ENCODE results near the gene RC3H1. TPM values are rescaled to one million over a fixed set of nuclear protein-coding genes. Genes with fewer than 3 reads are reported as not detected.

Gene RC3H1
- total and polyA plus RNA-seq, 9 donors: 5.2 to 21.6 (median 9.7) TPM

DNA sequence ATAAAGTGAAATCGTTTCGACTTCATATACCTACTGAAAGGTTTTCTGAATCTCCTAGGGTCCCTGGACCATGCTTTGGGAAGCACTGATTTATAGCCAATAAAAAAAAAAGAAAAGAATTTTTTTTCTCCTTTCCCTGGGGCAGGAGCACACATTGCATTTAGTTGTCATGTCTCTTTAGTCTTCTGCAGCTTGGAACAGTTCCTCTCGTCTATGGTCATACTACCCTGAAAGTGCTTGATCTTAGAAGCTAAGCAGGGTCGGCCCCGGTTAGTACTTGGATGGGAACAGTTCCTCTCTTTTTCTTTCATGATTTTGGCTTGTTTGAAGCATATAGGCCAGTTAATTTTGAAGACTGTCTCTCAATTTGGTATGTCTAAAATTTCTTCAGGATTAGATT, 101.3 kb downstream of the RC3H1 start:
- DNase-seq: no peak
- H3K36me3 ChIP-seq (ENCODE audit: control insufficient read depth, insufficient read depth, low read length): no peaks in the 10 kb centered on the region
- 100% methylated on average over 1 of the region's 5 CpGs for WGBS (ENCODE audit: insufficient coverage)

GRCh38 chr1:173917635-173918493, 104.3 kb downstream of the RC3H1 start:
- no peaks in the 10 kb centered on the region for H3K27me3 ChIP-seq (ENCODE audit: control insufficient read depth, insufficient read depth, low read length)
- H3K27ac ChIP-seq (ENCODE audit: low read length): no peak overlapping the region
- H3K9me3 ChIP-seq (replicated peaks; ENCODE audit: control insufficient read depth, low read depth, low read length): no peaks in the 10 kb centered on the region
- no peak overlapping the region for H3K4me3 ChIP-seq (ENCODE audit: low read length)
- 81% methylated on average over 6 of the region's 12 CpGs for WGBS (ENCODE audit: insufficient coverage)
- no peaks in the 10 kb centered on the region for H3K4me1 ChIP-seq (ENCODE audit: control insufficient read depth, insufficient read depth, low read length)
- H3K36me3 ChIP-seq (ENCODE audit: control insufficient read depth, insufficient read depth, low read length): no peaks in the 10 kb centered on the region
- DNase-seq: no peak

More for the DNA sequence above, 101.3 kb downstream of the RC3H1 start:
- H3K9me3 ChIP-seq (replicated peaks; ENCODE audit: control insufficient read depth, low read depth, low read length): no peaks in the 10 kb centered on the region
- H3K27me3 ChIP-seq (ENCODE audit: control insufficient read depth, insufficient read depth, low read length): no peaks in the 10 kb centered on the region
- no peak overlapping the region for H3K4me3 ChIP-seq (ENCODE audit: low read length)
- H3K4me1 ChIP-seq (ENCODE audit: control insufficient read depth, insufficient read depth, low read length): no peaks in the 10 kb centered on the region
- H3K27ac ChIP-seq (ENCODE audit: low read length): no peak overlapping the region

- WGBS (ENCODE audit: insufficient coverage): 100% methylated on average over 2 of the region's 3 CpGs
- H3K27ac ChIP-seq (ENCODE audit: low read length): no peak within 1 kb of the TSS
Measured at GRCh38 chr1:173917149-173917548, 105.0 kb downstream of the RC3H1 start, which contains the start of gene SERPINC1. Gene SERPINC1, minus strand, starts transcription at chr1:173917327. Its CDS starts 68 bp downstream, at chr1:173917259.

DNA sequence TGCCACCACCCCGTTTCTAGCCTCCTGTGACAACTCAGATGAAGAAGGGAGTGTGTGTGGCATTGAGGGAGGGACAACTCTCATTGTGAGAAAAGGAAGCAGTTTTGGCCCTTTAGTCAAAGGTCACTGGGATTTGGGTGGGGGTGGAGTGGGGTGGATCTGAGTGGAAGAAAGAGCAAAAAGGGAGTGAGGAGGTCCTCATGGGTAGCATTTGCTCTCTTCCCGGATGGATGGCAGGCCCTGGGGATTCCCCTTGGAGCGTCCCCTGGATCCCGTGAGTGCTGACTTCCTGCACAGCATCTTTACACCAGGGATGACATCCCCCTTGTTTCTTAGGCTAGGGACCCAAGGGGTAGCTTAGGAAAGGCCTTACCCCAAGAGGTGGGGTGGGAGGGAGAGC, 105.5 kb downstream of the RC3H1 start:
- Histone ChIP-seq H3K27me3 (ENCODE audit: control insufficient read depth, insufficient read depth, low read length) (no peaks in the 10 kb centered on the region), H3K9me3 (replicated peaks; ENCODE audit: control insufficient read depth, low read depth, low read length) (no peaks in the 10 kb centered on the region), H3K4me1 (ENCODE audit: control insufficient read depth, insufficient read depth, low read length) (no peaks in the 10 kb centered on the region), H3K36me3 (ENCODE audit: control insufficient read depth, insufficient read depth, low read length) (no peaks in the 10 kb centered on the region), H3K4me3 (ENCODE audit: low read length) (no peak overlapping the region), H3K27ac (ENCODE audit: low read length) (no peak overlapping the region)
- no peak for DNase-seq
- 62% methylated on average over 3 of the region's 4 CpGs for WGBS (ENCODE audit: insufficient coverage)

More at GRCh38 chr1:173917149-173917548, 105.0 kb downstream of the RC3H1 start, which contains the start of gene SERPINC1:
- no peak within 1 kb of the TSS for H3K4me3 ChIP-seq (ENCODE audit: low read length)
- no peaks in the 10 kb centered on the region for H3K9me3 ChIP-seq (replicated peaks; ENCODE audit: control insufficient read depth, low read depth, low read length)
- no peaks in the 10 kb centered on the region for H3K27me3 ChIP-seq (ENCODE audit: control insufficient read depth, insufficient read depth, low read length)
- DNase-seq: no peak
- no peaks in the 10 kb centered on the region for H3K4me1 ChIP-seq (ENCODE audit: control insufficient read depth, insufficient read depth, low read length)
- H3K36me3 ChIP-seq (ENCODE audit: control insufficient read depth, insufficient read depth, low read length): no peaks in the 10 kb centered on the region

DNA sequence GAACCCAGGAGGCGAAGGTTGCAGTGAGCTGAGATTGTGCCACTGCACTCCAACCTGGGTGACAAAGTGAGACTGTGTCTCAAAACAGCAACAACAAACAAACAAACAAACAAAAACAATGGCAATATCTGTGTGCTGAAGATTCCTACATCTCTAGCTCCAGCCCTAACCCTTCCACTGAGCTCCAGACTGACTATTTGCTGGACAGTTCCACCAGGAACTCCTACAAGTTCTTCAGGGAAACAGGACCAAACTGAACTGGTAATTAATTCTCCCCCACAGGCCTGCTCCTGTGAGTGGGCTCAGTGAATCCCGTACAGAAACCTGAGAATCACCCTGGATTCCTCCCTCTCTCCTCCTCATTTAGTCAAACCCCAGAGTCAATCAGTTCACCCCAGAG, 106.6 kb downstream of the RC3H1 start:
- no peak overlapping the region for H3K27ac ChIP-seq (ENCODE audit: low read length)
- WGBS (ENCODE audit: insufficient coverage): 75% methylated on average over 2 of the region's 2 CpGs
- no peak for DNase-seq

DNA sequence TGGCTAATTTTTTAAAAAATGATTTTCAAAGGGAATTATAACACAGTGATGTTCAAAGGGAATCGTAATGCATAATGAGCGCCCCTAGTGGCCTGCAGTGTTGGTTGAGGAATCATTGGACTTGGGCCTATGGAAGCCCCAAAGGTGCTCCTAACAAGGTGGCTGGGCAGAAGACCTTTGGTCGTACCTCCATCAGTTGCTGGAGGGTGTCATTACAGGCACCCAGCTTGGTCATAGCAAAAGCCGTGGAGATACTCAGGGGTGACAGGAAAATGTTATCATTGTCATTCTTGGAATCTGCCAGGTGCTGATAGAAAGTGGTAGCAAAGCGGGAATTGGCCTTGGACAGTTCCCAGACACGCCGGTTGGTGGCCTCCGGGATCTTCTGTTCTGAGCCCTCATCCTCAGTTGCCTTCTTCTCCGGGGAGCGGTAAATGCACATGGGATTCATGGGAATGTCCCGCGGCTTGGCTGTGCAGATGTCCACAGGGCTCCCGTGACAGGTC, 107.7 kb downstream of the RC3H1 start:
- Histone ChIP-seq H3K4me3 (ENCODE audit: low read length) (no peak overlapping the region), H3K9me3 (replicated peaks; ENCODE audit: control insufficient read depth, low read depth, low read length) (no peaks in the 10 kb centered on the region), H3K27me3 (ENCODE audit: control insufficient read depth, insufficient read depth, low read length) (no peaks in the 10 kb centered on the region), H3K36me3 (ENCODE audit: control insufficient read depth, insufficient read depth, low read length) (no peaks in the 10 kb centered on the region), H3K4me1 (ENCODE audit: control insufficient read depth, insufficient read depth, low read length) (no peaks in the 10 kb centered on the region), H3K27ac (ENCODE audit: low read length) (no peak overlapping the region)
- DNase-seq: no peak
- 80% methylated on average over 13 of the region's 13 CpGs for WGBS (ENCODE audit: insufficient coverage)

More for the DNA sequence above, 106.6 kb downstream of the RC3H1 start:
- Histone ChIP-seq H3K9me3 (replicated peaks; ENCODE audit: control insufficient read depth, low read depth, low read length) (no peaks in the 10 kb centered on the region), H3K4me3 (ENCODE audit: low read length) (no peak overlapping the region), H3K27me3 (ENCODE audit: control insufficient read depth, insufficient read depth, low read length) (no peaks in the 10 kb centered on the region), H3K36me3 (ENCODE audit: control insufficient read depth, insufficient read depth, low read length) (no peaks in the 10 kb centered on the region), H3K4me1 (ENCODE audit: control insufficient read depth, insufficient read depth, low read length) (no peaks in the 10 kb centered on the region)

DNA sequence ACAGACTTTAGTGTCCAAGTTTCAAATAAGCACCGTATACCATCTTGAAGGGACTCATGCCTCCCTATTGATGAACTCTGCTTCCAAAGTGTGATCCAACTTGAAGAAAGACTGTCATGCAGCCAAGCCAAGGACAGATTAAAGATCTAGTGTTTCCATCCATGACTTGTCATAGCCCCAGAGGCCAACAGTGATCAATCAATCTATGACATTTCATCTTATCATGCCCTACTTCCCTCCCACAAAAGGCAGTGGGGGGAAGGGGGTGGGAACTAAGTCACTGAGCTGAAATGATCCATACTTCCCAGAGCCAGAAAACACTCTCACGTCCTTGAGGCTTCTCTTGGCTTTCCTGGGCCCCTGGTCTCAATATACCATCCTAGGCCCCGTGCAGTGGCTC, 109.0 kb downstream of the RC3H1 start:
- no peaks in the 10 kb centered on the region for H3K9me3 ChIP-seq (replicated peaks; ENCODE audit: control insufficient read depth, low read depth, low read length)
- WGBS (ENCODE audit: insufficient coverage): 100% methylated on average over 3 of the region's 3 CpGs
- H3K4me3 ChIP-seq (ENCODE audit: low read length): no peak overlapping the region

DNA sequence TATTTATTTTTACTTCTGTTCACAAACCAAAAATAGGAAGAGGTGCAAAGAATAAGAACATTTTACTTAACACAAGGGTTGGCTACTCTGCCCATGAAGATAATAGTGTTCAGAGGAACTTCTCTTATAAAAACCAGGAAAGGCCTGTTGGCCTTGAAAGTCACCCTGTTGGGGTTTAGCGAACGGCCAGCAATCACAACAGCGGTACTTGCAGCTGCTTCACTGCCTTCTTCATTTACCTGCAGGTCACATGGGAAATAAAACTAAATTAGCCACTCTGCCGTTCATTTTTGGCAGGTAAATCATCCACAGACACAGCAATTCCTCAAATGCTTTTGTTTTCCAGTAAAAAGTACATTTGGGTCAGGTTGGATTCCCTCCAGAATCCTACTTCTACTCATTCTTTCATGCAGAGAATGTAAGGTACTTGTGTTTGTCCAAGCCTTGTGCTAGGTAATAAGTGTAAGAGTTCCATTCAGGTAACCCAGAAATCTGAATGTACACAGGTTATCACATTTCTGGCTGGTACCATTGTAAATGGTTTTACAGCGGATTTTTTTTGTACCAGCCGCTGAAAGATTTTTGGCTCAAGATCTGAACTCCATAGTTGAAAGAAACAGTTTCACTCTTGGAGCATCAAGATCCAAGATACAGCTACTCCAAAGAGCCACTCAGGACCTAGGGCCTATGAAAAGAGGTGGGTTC, 118.2 kb downstream of the RC3H1 start:
- Histone ChIP-seq H3K4me1 (ENCODE audit: control insufficient read depth, insufficient read depth, low read length) (no peaks in the 10 kb centered on the region), H3K27ac (ENCODE audit: low read length) (no peak overlapping the region), H3K27me3 (ENCODE audit: control insufficient read depth, insufficient read depth, low read length) (no peaks in the 10 kb centered on the region), H3K4me3 (ENCODE audit: low read length) (no peak overlapping the region), H3K36me3 (ENCODE audit: control insufficient read depth, insufficient read depth, low read length) (no peaks in the 10 kb centered on the region), H3K9me3 (replicated peaks; ENCODE audit: control insufficient read depth, low read depth, low read length) (no peaks in the 10 kb centered on the region)
- 55% methylated on average over 4 of the region's 6 CpGs for WGBS (ENCODE audit: insufficient coverage)
- DNase-seq: no peak

More for the DNA sequence above, 109.0 kb downstream of the RC3H1 start:
- Histone ChIP-seq H3K27ac (ENCODE audit: low read length) (no peak overlapping the region), H3K4me1 (ENCODE audit: control insufficient read depth, insufficient read depth, low read length) (no peaks in the 10 kb centered on the region), H3K27me3 (ENCODE audit: control insufficient read depth, insufficient read depth, low read length) (no peaks in the 10 kb centered on the region), H3K36me3 (ENCODE audit: control insufficient read depth, insufficient read depth, low read length) (no peaks in the 10 kb centered on the region)
- no peak for DNase-seq

- H3K4me1 ChIP-seq (ENCODE audit: control insufficient read depth, insufficient read depth, low read length): no peaks in the 10 kb centered on the region
- no peaks in the 10 kb centered on the region for H3K36me3 ChIP-seq (ENCODE audit: control insufficient read depth, insufficient read depth, low read length)
- H3K9me3 ChIP-seq (replicated peaks; ENCODE audit: control insufficient read depth, low read depth, low read length): no peaks in the 10 kb centered on the region
- no peak overlapping the region for H3K4me3 ChIP-seq (ENCODE audit: low read length)
- DNase-seq: no peak
- no peaks in the 10 kb centered on the region for H3K27me3 ChIP-seq (ENCODE audit: control insufficient read depth, insufficient read depth, low read length)
- no peak overlapping the region for H3K27ac ChIP-seq (ENCODE audit: low read length)
- WGBS (ENCODE audit: insufficient coverage): 50% methylated on average over 2 of the region's 3 CpGs
Measured at GRCh38 chr1:173900992-173901391, 121.2 kb downstream of the RC3H1 start.

GRCh38 chr1:173900427-173900826, 121.7 kb downstream of the RC3H1 start:
- Histone ChIP-seq H3K4me1 (ENCODE audit: control insufficient read depth, insufficient read depth, low read length) (no peaks in the 10 kb centered on the region), H3K36me3 (ENCODE audit: control insufficient read depth, insufficient read depth, low read length) (no peaks in the 10 kb centered on the region), H3K9me3 (replicated peaks; ENCODE audit: control insufficient read depth, low read depth, low read length) (no peaks in the 10 kb centered on the region), H3K4me3 (ENCODE audit: low read length) (no peak overlapping the region), H3K27me3 (ENCODE audit: control insufficient read depth, insufficient read depth, low read length) (no peaks in the 10 kb centered on the region), H3K27ac (ENCODE audit: low read length) (no peak overlapping the region)
- WGBS (ENCODE audit: insufficient coverage): 71% methylated on average over 1 of the region's 2 CpGs
- no peak for DNase-seq

Data from muscle of leg (tissue), 11 donors.